NCI-H1694 (cell line): Measurements from ENCODE around the gene ABI2.

Experiments used
- DNase-seq: peaks from one replicate; lab custom pipeline; 2025; lab: John Stamatoyannopoulos, UW

The ABI2 gene

GRCh38 chr2:203484266-203485112 lies 156.3 kb downstream of the ABI2 start:
- no peak for DNase-seq

GRCh38 chr2:203489531-203489930 lies 161.3 kb downstream of the ABI2 start:
- no peak for DNase-seq

DNA sequence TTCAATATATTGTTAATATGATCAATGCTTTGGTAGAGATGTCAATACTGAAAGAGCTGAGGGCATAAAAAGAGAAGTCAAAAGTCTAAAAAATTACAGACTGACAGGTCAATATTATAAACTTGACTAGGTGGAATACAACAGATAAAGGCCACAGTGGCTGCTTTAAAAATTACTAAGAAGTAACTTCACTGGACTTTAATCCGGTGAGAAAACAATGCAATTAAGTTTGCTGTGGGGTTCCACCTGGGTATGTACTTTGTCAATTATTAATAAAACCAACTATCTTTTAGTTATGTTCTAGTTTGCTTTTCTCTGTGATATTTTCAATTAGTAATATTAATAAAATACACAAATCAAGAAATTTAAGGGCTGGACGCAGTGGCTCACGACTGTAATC lies 162.2 kb downstream of the ABI2 start:
- no peak for DNase-seq

DNA sequence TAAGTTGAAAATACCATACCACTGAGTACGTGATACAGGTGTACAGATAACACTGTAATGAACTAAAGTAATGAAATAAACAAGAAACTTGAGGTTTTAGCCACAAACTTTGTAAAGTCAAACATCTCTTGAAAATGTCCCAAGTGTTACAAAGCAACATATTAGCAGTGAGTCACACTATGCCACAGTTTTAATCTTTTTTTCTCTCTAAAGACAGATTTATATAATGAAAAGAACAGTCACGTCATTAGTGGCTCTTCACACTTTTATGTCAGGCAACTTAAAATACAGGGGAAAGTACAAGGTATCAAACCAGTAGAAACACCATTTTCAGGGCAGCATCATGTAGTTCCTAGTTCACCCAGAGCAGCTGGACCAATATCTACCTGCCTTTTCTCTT lies 164.8 kb downstream of the ABI2 start:
- DNase-seq, result no peak
